Measurements from ENCODE around the gene STX4.
A peak's percentile ranks its signal among the peaks of the same experiment; 100 is the strongest.

DNA sequence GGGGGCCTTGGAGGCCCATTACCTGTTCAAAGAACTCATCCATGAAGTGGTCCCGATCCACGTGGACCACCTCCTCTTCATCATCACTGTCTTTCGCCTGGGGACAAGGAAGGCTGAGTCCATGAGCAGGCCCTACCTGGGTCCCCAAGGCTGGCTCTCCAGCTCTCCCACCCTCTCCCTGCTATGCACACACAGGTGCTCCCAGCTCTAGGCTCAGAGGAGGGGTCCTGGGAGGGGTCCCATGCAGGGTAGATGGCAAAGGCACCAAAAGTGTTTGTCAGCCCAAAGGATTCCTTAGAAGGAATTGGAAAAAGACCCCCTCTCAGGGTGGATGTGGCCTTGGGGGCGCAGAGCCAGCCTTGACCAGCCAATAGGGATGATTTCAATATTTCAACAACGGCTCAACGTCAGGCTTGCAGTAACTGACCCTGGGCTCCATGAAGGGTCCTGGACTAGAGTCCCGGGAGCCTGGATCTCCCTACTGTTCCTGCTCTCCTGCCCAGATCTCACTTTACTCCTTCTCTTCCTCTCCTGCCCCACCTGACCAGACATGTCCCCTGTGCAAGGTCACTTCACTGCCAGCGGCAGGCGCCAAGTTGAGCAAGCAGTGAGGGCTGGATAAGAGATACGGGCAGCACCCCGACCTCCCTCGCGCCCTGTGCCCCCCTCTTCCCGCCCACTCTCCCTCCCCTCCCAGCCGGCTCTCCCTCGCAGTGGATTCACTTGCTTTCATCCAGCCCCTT is 31.7 kb upstream of the STX4 start:
- TF ChIP-seq, protein P1, sequence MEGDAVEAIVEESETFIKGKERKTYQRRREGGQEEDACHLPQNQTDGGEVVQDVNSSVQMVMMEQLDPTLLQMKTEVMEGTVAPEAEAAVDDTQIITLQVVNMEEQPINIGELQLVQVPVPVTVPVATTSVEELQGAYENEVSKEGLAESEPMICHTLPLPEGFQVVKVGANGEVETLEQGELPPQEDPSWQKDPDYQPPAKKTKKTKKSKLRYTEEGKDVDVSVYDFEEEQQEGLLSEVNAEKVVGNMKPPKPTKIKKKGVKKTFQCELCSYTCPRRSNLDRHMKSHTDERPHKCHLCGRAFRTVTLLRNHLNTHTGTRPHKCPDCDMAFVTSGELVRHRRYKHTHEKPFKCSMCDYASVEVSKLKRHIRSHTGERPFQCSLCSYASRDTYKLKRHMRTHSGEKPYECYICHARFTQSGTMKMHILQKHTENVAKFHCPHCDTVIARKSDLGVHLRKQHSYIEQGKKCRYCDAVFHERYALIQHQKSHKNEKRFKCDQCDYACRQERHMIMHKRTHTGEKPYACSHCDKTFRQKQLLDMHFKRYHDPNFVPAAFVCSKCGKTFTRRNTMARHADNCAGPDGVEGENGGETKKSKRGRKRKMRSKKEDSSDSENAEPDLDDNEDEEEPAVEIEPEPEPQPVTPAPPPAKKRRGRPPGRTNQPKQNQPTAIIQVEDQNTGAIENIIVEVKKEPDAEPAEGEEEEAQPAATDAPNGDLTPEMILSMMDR (IDR thresholded peaks at IDR 0.05; ENCODE audit: low read depth, low read length, missing input control): no peak
- TF ChIP-seq, protein P2, sequence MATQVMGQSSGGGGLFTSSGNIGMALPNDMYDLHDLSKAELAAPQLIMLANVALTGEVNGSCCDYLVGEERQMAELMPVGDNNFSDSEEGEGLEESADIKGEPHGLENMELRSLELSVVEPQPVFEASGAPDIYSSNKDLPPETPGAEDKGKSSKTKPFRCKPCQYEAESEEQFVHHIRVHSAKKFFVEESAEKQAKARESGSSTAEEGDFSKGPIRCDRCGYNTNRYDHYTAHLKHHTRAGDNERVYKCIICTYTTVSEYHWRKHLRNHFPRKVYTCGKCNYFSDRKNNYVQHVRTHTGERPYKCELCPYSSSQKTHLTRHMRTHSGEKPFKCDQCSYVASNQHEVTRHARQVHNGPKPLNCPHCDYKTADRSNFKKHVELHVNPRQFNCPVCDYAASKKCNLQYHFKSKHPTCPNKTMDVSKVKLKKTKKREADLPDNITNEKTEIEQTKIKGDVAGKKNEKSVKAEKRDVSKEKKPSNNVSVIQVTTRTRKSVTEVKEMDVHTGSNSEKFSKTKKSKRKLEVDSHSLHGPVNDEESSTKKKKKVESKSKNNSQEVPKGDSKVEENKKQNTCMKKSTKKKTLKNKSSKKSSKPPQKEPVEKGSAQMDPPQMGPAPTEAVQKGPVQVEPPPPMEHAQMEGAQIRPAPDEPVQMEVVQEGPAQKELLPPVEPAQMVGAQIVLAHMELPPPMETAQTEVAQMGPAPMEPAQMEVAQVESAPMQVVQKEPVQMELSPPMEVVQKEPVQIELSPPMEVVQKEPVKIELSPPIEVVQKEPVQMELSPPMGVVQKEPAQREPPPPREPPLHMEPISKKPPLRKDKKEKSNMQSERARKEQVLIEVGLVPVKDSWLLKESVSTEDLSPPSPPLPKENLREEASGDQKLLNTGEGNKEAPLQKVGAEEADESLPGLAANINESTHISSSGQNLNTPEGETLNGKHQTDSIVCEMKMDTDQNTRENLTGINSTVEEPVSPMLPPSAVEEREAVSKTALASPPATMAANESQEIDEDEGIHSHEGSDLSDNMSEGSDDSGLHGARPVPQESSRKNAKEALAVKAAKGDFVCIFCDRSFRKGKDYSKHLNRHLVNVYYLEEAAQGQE (IDR thresholded peaks at IDR 0.05): no peak
- TF ChIP-seq RAD21 (IDR thresholded peaks at IDR 0.05): no peak
- TF ChIP-seq SP1 (IDR thresholded peaks at IDR 0.05): no peak
- no peak for TF ChIP-seq FOXA2 (IDR thresholded peaks at IDR 0.05)
- no peak for TF ChIP-seq GABPA (IDR thresholded peaks at IDR 0.05 in 1 of 2, conservative IDR thresholded peaks at IDR 0.05 in 1 of 2)
- TF ChIP-seq HNF4A (conservative IDR thresholded peaks at IDR 0.05): peak; percentile 18 to 31

Data from liver (tissue), 3 donors.